ENCODE data around the gene LTBP1. TPM values are rescaled to one million over a fixed set of nuclear protein-coding genes. Genes with fewer than 3 reads are reported as not detected.

The LTBP1 gene
- total RNA-seq, 4 donors from 2014 or later, result 5.1 to 12.9 (median 10.7) TPM

DNA sequence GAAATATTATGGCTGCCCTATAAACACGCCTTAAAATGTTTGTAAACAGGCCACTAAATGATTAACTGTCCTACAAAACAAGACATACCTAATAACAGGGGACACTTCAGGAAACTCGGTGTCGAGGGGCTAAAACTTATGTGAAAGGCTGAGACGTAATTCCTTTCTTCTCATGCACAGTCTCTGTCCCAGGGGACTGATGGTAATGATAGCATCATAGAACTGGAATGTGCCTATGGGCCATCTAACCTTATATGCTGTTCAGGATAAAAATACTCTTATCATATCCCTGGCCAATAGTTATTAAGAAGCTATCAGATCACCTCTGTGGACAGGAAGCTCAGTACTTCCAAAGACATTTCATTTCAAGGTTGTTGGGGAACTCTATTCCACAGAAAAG, 277.1 kb downstream of the LTBP1 start:
- Histone ChIP-seq H3K4me3 (replicated peaks in 1 of 3) (no peak overlapping the region), H3K9me3 (no peaks in the 10 kb centered on the region), H3K27ac (no peak overlapping the region), H3K4me1 (peaks cover 0 to 15% of the 10 kb centered on the region in 2 donors), H3K36me3 (no peaks in the 10 kb centered on the region), H3K27me3 (no peaks in the 10 kb centered on the region)
- intact Hi-C loops (cut with DNase I), result no loop called here
- DNase-seq, result no peak
- WGBS, 2 donors, result 80 to 89% methylated on average over 4 of the region's 4 CpGs
- no peak for TF ChIP-seq CTCF (IDR thresholded peaks at IDR 0.05)
- TF ChIP-seq POLR2A (IDR thresholded peaks at IDR 0.05), result no peak

DNA sequence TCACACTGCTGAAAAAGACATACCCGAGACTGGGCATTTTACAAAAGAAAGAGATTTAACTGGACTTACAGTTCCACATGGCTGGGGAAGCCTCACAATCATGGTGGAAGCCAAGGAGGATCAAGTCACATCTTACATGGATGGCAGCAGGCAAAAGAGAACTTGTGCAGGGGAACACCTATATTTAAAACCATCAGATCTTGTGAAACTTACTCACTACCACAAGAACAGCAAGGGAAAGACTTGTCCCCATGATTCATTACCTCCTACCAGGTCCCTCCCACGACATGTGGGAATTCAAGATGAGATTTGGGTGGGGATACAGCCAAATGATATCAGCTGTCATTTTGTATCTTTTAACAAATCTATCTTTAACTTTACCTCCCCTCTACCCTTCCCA, 278.6 kb downstream of the LTBP1 start:
- Histone ChIP-seq H3K27ac (no peak overlapping the region), H3K9me3 (no peaks in the 10 kb centered on the region), H3K36me3 (no peaks in the 10 kb centered on the region), H3K27me3 (no peaks in the 10 kb centered on the region), H3K4me3 (replicated peaks in 1 of 3) (no peak overlapping the region), H3K4me1 (peaks cover 0 to 7% of the 10 kb centered on the region in 2 donors)
- no peak for TF ChIP-seq CTCF (IDR thresholded peaks at IDR 0.05)
- intact Hi-C loops (cut with DNase I), result no loop called here
- no peak for DNase-seq
- 93 to 96% methylated on average over 2 of the region's 2 CpGs for WGBS, 2 donors

GRCh38 chr2:33226546-33226945, 279.8 kb downstream of the LTBP1 start:
- no peaks in the 10 kb centered on the region for H3K36me3 ChIP-seq
- intact Hi-C loops (cut with DNase I), result no loop called here
- no peaks in the 10 kb centered on the region for H3K4me1 ChIP-seq
- no peak overlapping the region for H3K4me3 ChIP-seq (replicated peaks in 1 of 3)
- no peak for DNase-seq
- no peak overlapping the region for H3K27ac ChIP-seq
- H3K9me3 ChIP-seq, result no peaks in the 10 kb centered on the region
- 89 to 95% methylated on average over 4 of the region's 4 CpGs for WGBS, 2 donors
- H3K27me3 ChIP-seq, result no peaks in the 10 kb centered on the region
- TF ChIP-seq POLR2A (IDR thresholded peaks at IDR 0.05), result no peak
- TF ChIP-seq CTCF (IDR thresholded peaks at IDR 0.05), result no peak

DNA sequence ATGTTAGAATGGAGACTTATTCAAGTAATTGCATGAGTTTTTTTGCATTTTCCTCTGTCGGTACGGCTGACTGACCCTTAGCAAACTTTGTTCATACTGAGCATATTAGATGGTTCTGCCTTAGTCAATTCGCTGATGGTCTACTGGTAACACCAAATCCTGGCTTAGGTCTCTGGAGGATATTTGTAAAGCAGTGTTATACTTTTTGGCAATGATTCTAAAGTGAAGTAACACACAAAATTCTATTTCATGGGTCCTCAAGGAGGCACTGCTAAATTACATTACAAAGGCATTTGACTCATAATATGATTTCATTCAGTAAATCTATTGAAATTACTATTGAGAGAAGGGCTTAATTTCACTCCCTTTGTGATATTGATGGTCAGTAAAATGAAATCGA, 282.9 kb downstream of the LTBP1 start:
- Histone ChIP-seq H3K4me3 (replicated peaks in 1 of 3) (no peak overlapping the region), H3K27ac (no peak overlapping the region), H3K9me3 (no peaks in the 10 kb centered on the region), H3K4me1 (no peaks in the 10 kb centered on the region), H3K36me3 (no peaks in the 10 kb centered on the region), H3K27me3 (no peaks in the 10 kb centered on the region)
- intact Hi-C loops (cut with DNase I), result no loop called here
- 74 to 81% methylated on average over 4 of the region's 4 CpGs for WGBS, 2 donors
- no peak for DNase-seq
- no peak for TF ChIP-seq CTCF (IDR thresholded peaks at IDR 0.05)
- no peak for TF ChIP-seq POLR2A (IDR thresholded peaks at IDR 0.05)

- TF ChIP-seq POLR2A (IDR thresholded peaks at IDR 0.05) (no peak), CTCF (IDR thresholded peaks at IDR 0.05) (no peak)
- intact Hi-C loops (cut with DNase I), result no loop called here
- DNase-seq, result no peak
- no peaks in the 10 kb centered on the region for H3K9me3 ChIP-seq
- H3K36me3 ChIP-seq, result no peaks in the 10 kb centered on the region
- no peak overlapping the region for H3K4me3 ChIP-seq (replicated peaks in 1 of 3)
- H3K27me3 ChIP-seq, result no peaks in the 10 kb centered on the region
- H3K4me1 ChIP-seq, result no peaks in the 10 kb centered on the region
- no peak overlapping the region for H3K27ac ChIP-seq
Observed at GRCh38 chr2:33230195-33230594, 283.4 kb downstream of the LTBP1 start.
